ENCODE results near the gene RASA2. TPM values are rescaled to one million over a fixed set of nuclear protein-coding genes. Genes with fewer than 3 reads are reported as not detected.

Gene RASA2
- total RNA-seq, 1 donor from 2014 or later, result 21.5 TPM

DNA sequence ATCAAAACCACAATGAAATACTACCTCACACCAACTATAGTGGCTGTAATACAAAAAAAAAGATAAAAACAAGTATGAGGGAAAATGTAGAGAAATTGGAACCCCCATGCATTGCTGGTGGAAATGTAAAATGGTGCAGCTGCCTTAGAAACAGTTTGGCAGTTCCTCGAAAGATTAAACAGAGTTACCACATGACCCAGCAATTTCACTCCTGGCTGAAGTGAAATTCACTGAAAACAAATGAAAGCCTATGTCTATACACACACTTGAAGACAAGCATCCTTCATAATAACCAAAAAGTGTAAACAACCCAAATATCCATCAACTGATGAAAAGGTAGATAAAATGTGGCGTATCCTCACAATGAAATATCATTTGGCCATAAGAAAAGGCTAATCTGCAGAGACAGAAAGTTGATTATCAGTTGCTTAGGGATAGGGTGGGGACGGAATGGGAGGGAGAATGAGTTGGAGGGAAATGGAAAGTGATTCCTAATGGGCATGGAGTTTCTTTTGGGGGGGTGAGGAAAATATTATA lies 20.1 kb upstream of the RASA2 start:
- Mint-ChIP-seq H3K36me3 (ENCODE audit: insufficient read depth) (peaks cover 3% of the 10 kb centered on the region), H3K9me3 (ENCODE audit: low read depth) (peaks cover 15% of the 10 kb centered on the region), H3K27ac (no peak overlapping the region), H3K4me3 (ENCODE audit: low read depth) (no peak overlapping the region), H3K27me3 (no peaks in the 10 kb centered on the region), H3K4me1 (ENCODE audit: low read depth) (peaks cover 4% of the 10 kb centered on the region)
- TF ChIP-seq, protein P1, sequence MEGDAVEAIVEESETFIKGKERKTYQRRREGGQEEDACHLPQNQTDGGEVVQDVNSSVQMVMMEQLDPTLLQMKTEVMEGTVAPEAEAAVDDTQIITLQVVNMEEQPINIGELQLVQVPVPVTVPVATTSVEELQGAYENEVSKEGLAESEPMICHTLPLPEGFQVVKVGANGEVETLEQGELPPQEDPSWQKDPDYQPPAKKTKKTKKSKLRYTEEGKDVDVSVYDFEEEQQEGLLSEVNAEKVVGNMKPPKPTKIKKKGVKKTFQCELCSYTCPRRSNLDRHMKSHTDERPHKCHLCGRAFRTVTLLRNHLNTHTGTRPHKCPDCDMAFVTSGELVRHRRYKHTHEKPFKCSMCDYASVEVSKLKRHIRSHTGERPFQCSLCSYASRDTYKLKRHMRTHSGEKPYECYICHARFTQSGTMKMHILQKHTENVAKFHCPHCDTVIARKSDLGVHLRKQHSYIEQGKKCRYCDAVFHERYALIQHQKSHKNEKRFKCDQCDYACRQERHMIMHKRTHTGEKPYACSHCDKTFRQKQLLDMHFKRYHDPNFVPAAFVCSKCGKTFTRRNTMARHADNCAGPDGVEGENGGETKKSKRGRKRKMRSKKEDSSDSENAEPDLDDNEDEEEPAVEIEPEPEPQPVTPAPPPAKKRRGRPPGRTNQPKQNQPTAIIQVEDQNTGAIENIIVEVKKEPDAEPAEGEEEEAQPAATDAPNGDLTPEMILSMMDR (IDR thresholded peaks at IDR 0.05; ENCODE audit: unreplicated experiment), result no peak
- DNase-seq (ENCODE audit: low spot score, unreplicated experiment), result no peak

DNA sequence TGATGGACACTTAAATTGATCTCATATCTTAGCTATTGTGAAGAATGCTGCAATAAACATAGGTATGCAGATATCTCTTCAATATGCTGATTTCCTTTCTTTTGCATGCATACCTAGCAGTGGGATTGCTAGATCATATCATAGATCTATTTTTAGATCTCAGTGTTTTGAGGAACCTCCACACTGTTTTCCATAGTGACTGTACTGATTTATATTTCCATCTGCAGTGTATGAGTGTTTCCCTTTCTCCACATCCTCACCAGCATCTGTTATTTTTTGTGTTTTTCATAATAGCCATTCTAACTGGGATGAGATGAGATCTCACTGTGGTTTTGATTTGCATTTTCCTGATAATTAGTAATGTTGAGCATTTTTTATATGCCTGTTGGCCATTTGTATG lies 17.1 kb upstream of the RASA2 start:
- peaks cover 3% of the 10 kb centered on the region for H3K36me3 Mint-ChIP-seq (ENCODE audit: insufficient read depth)
- TF ChIP-seq, protein P1 (IDR thresholded peaks at IDR 0.05; ENCODE audit: unreplicated experiment), result no peak

DNA sequence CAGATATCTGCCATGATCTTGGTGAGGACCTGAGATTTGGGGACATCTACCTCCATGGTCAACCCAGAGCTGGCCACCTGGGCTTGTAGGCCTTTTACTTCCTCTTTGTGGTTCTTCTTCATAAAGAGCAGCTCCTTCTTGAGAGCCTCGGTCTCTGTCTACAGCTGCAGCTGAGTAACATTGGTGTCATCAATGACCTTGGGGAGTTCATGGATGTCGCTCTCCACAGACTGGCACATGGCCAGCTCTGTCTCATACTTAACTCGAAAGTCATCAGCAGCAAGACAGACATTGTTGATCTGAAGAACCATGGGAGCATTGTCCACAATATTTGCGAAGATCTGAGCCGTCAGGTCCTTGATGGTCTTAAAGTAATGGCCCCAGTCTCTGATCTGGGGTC lies 15.7 kb upstream of the RASA2 start:
- Mint-ChIP-seq H3K36me3 (ENCODE audit: insufficient read depth) (peaks cover 3% of the 10 kb centered on the region), H3K4me3 (ENCODE audit: low read depth) (no peak overlapping the region), H3K27me3 (no peaks in the 10 kb centered on the region), H3K27ac (no peak overlapping the region), H3K9me3 (ENCODE audit: low read depth) (peaks cover 12% of the 10 kb centered on the region), H3K4me1 (ENCODE audit: low read depth) (no peaks in the 10 kb centered on the region)
- TF ChIP-seq, protein P1 (IDR thresholded peaks at IDR 0.05; ENCODE audit: unreplicated experiment), result no peak
- no peak for DNase-seq (ENCODE audit: low spot score, unreplicated experiment)

More for the DNA sequence above, 17.1 kb upstream of the RASA2 start:
- no peak overlapping the region for H3K27ac Mint-ChIP-seq
- DNase-seq (ENCODE audit: low spot score, unreplicated experiment), result no peak
- peaks cover 12% of the 10 kb centered on the region for H3K9me3 Mint-ChIP-seq (ENCODE audit: low read depth)
- no peaks in the 10 kb centered on the region for H3K4me1 Mint-ChIP-seq (ENCODE audit: low read depth)
- H3K27me3 Mint-ChIP-seq, result no peaks in the 10 kb centered on the region
- H3K4me3 Mint-ChIP-seq (ENCODE audit: low read depth), result no peak overlapping the region

DNA sequence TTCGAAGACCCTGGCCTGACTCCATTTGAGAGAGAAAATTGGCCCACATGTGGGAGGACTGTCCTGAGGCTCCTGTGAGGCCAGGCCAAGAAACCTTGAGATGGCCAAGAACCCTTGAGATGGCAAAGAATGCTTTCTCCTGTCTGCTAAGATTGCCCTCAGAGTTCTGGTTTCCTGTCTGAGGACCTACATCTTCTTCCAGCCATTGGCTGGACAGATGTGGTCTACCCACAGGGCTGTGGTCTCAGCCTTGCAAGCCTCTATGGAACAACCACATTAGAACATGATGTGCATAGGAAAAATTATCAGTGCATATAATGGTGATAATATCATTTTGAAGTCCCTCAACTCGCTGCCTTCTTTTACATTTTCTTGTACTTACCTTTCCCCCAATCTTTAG lies 10.8 kb upstream of the RASA2 start:
- no peak overlapping the region for H3K27ac Mint-ChIP-seq
- no peak for DNase-seq (ENCODE audit: low spot score, unreplicated experiment)
- no peaks in the 10 kb centered on the region for H3K9me3 Mint-ChIP-seq (ENCODE audit: low read depth)
- peaks cover 9% of the 10 kb centered on the region for H3K27me3 Mint-ChIP-seq
- TF ChIP-seq, protein P1 (IDR thresholded peaks at IDR 0.05; ENCODE audit: unreplicated experiment), result no peak
- no peaks in the 10 kb centered on the region for H3K36me3 Mint-ChIP-seq (ENCODE audit: insufficient read depth)
- H3K4me1 Mint-ChIP-seq (ENCODE audit: low read depth), result no peaks in the 10 kb centered on the region
- no peak overlapping the region for H3K4me3 Mint-ChIP-seq (ENCODE audit: low read depth)

DNA sequence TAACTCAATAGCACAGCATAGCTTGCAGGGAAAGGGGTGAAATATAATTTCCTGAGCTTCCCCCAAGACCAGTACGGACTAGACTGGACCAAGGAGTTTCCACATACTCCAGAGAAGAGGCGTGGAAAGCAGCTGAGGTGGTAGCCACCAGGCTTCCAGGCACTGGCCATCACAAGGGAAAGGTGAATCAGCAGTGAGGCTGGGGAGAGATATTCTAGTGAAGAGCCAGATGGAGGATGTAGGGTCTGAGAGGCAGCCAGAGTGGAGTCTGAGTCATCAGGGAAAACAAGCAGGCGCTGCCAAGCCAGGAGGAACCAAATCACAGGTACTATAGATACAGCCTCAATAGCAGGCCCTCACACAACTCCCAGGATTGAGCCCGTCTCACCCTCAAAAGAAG lies 9.6 kb upstream of the RASA2 start:
- H3K36me3 Mint-ChIP-seq (ENCODE audit: insufficient read depth), result no peaks in the 10 kb centered on the region
- H3K27ac Mint-ChIP-seq, result no peak overlapping the region
- no peaks in the 10 kb centered on the region for H3K9me3 Mint-ChIP-seq (ENCODE audit: low read depth)
- TF ChIP-seq, protein P1 (IDR thresholded peaks at IDR 0.05; ENCODE audit: unreplicated experiment), result no peak
- H3K27me3 Mint-ChIP-seq, result peaks cover 9% of the 10 kb centered on the region
- H3K4me1 Mint-ChIP-seq (ENCODE audit: low read depth), result no peaks in the 10 kb centered on the region
- DNase-seq (ENCODE audit: low spot score, unreplicated experiment), result no peak
- H3K4me3 Mint-ChIP-seq (ENCODE audit: low read depth), result no peak overlapping the region

Data from progenitor cell of endocrine pancreas (in vitro differentiated cells).